ENCODE results near the gene SHC2. TPM values are rescaled to one million over a fixed set of nuclear protein-coding genes. Genes with fewer than 3 reads are reported as not detected.
"Not testable (repeated sequence)": the region's sequence is repeated elsewhere in the genome, so short reads cannot be mapped to it uniquely, and the experiment has no call there.

SHC2 gene
- polyA plus RNA-seq, 3 donors, result 15.4 to 162 (median 39.4) TPM

DNA sequence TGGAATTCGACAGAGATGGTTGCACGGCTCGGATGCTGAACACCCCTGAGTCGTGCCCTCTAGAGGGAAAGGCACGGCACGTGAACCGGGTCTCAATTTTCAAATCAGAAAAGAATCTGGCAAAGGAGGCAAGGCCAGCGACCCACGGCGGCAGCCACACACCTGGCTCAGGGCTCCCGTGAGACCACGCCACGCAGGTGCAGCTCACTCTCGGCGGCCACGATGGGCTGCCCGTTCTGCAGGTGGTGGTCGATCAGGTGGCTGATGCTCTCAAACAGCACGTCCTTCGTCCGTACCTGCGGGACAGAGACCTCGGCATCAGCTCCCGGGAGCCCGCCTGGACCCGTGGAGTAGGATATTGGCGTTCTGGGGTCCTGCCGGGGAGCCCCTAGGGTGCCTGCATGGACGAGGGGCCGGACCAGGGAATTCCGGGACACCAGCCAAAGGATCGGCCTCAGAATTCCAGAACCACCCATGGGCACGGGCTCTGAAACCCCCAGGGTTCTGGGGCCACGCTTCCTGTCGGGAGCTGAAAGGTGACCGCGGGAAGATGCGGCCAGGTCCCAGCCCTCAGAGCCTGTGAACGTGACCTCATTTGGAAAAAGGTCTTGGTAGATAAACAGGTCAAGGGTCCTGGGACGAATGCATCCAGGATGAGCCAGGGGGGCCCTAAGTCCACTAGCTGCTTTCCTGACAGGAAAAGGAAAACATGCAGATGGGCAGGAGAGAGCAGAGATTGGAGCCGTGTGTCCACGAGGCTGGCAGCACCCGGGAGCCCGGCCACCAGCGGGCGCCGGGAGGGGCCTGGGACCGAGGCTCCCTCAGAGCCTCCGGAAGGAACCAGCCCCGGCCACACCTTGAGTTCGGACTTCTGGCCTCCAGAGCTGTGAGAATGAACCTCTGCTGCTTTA lies 41.8 kb downstream of the SHC2 start:
- WGBS, 3 donors, result 68 to 81% (median 79%) methylated on average over 51 of the region's 51 CpGs
- H3K27ac ChIP-seq (ENCODE audit: low read depth, low read length), result no peak overlapping the region

GRCh38 chr19:416416-416815 lies 44.4 kb downstream of the SHC2 start:
- 84 to 88% (median 88%) methylated on average over 14 of the region's 14 CpGs for WGBS, 3 donors
- H3K27ac ChIP-seq (ENCODE audit: low read depth, low read length), result no peak overlapping the region

DNA sequence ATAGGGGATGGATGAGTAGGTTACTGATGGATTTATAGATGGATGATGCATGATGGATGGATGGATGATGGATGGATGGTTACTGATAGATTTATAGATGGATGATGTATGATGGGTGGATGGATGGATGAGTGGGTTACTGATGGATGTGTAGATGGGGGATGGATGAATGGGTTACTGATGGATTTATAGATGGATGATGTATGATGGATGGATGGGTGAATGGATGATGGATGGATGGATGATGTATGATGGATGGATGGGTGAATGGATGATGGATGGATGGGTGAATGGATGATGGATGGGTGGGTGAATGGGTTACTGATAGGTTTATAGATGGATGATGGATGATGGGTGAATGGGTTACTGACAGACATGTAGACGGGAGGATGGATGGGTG lies 45.5 kb downstream of the SHC2 start:
- 91 to 95% (median 93%) methylated on average over 1 of the region's 1 CpG for WGBS, 3 donors

DNA sequence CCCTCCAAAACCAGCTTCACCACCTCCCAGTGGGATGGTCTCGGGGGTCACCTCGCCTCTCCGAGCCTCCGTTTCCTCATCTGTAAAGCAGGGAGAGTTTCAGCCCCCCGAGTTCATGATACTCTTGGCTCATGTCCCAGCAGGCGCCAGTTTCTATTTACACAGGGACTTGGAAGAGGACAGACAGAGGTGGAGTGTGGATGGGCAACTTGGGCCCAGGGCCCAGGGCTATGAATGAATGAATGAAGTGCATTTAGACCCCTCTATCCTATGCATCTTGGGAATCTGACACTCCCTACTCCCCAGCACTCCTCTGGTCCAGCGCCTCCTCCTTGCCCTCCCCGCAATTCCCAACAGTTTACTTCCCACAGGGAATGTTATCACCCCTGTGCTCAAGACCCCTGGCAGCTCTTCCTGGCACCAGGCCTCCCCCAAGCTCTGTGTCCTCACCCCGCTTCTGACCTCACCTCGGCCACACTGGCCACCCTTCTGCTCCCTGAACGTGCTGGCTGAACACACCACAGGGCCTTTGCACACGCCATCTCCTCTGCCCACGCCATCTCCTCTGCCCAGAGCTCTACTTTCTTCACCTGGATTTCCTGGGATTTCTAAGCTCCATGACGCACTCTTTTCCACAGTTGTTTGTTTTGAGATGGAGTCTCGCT lies 46.9 kb downstream of the SHC2 start:
- 70 to 78% (median 75%) methylated on average over 15 of the region's 15 CpGs for WGBS, 3 donors
- no peak overlapping the region for H3K27ac ChIP-seq (ENCODE audit: low read depth, low read length)

More for the DNA sequence above, 45.5 kb downstream of the SHC2 start:
- no peak overlapping the region for H3K27ac ChIP-seq (ENCODE audit: low read depth, low read length)

DNA sequence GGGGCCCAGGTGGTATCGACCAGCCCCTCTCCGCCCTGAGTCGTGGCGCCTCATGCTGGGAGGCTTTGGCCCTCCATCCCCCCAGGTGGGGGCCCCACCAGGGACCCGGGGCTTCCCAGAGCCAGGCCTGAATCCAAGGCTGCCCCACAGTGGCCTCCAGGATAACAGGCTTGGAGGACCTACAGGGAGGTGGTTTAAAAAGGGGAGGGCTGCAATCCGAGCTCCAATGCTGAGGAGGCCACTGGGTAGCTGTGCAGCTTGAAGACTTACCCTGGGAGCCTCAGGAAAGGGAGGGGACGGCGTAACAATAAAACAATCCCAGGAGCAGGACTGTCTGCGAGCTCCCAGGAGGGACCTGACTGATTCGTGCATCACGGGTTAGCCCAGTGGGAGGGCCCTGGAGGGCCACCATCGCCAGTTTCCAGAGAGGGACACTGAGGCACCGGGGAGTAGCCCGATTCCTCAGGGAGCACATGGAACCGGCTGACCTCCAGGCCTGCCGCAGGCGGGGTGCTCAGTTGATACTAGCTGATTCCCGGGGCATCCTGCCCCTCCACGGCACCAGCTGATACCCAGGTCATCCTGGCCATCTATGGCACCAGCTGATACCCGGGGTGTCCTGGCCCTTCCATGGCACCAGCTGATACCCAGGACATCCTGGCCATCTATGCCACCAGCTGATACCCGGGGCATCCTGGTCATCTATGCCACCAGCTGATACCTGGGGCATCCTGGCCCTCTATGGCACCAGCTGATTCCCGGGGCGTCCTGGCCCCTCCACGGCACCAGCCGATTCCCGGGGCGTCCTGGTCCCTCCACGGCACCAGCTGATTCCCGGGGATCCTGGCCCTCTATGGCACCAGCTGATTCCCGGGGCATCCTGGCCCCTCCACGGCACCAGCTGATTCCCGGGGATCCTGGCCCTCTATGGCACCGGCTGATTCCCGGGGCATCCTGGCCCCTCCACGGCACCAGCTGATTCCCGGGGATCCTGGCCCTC lies 48.2 kb downstream of the SHC2 start:
- 46 to 56% (median 54%) methylated on average over 31 to 36 of the region's 36 CpGs for WGBS, 3 donors
- H3K27ac ChIP-seq (ENCODE audit: low read depth, low read length), result no peak overlapping the region

GRCh38 chr19:411723-412355 lies 49.0 kb downstream of the SHC2 start:
- 43 to 55% (median 52%) methylated on average over 13 of the region's 13 CpGs for WGBS, 3 donors
- no peak overlapping the region for H3K27ac ChIP-seq (ENCODE audit: low read depth, low read length)

DNA sequence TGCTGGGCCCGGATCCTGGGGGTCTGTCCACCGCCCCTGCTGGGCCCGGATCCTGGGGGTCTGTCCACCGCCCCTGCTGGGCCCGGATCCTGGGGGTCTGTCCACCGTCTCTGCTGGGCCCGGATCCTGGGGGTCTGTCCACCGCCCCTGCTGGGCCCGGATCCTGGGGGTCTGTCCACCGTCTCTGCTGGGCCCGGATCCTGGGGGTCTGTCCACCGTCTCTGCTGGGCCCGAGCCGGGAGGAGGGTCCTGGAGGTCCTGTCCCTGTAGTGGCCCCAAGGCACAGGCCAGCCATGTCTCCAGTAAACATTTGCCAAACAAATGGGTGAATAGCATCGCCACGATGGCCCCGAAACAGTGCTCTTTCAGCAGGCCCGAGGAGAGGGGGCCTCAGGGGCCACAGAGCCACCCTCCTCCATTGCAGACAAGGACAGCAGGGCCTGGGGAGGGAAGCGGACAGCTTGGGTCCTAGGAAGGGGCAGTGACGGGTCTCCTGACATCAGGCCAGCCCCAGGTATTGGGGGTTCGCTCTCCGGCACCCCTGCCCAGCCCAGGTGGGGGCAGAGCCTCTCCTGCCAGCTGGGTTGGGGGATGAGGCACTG lies 49.6 kb downstream of the SHC2 start:
- not testable (repeated sequence) for H3K27ac ChIP-seq (ENCODE audit: low read depth, low read length)
- WGBS, 3 donors, result 85 to 93% (median 93%) methylated on average over 17 to 22 of the region's 22 CpGs

DNA sequence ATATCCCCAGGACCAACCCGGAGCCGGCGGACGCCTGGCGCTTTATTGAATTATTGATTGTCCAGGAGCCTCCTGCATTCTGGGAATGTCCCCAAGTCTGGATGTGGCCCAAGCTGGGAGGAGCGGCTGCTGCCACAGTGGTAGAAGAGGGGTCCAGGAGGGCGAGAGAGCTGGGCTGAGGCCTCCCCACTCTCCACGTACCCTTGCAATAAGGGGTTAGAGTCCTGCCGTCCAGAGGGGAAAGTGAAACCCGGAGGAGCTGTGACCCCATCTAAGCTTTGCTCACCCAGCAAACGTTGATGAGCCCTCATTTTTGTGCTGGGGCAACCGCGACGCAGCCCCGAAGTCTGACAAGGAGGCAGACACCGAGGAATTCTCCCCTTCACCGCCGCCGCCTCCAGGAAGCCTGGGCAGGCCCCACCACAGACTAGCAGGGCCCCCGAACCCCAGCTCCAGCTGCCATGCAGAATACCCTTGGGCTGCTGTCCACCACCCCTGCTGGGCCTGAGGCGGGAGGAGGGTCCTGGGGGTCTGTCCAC lies 50.5 kb downstream of the SHC2 start:
- no peak overlapping the region for H3K27ac ChIP-seq (ENCODE audit: low read depth, low read length)
- 30 to 72% (median 66%) methylated on average over 21 of the region's 21 CpGs for WGBS, 3 donors

GRCh38 chr19:409516-410242 lies 51.2 kb downstream of the SHC2 start:
- no peak overlapping the region for H3K27ac ChIP-seq (ENCODE audit: low read depth, low read length)
- 3 to 10% (median 7%) methylated on average over 21 to 23 of the region's 23 CpGs for WGBS, 3 donors

DNA sequence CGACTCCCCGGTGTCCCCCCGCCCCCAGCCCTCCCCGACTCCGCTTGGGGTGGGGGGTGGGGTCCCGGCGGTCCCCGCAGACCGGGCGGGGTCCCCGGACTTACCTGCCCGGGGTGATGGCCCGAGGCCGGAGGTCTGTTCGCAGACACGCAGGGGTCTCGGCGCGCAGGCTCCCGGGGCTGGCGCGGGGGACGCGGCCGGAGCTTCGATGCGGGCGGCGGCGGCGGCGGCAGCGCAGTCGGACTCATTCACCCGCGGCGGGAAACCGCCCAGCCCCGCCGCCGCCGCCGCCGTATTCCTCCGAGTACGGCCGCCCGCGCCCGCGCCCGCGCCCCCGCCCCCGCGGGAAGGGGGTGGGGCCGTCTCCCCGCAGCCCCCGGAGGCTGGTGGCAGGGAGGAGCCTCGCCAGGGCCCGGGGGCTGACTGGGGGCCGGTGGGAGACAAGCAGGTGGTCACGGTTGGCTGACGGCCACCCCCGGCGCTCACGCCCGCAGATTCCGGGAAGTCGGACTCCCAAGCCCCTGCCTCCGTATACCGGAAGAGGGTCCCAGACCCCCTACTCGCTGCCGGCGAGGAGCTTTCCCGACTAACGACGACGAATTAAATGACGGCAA lies 51.8 kb downstream of the SHC2 start, which contains the start of gene C2CD4C:
Gene C2CD4C, minus strand, starts transcription at position 246 of the 614 bp plus-strand sequence. CDS start 786 bp downstream, outside the sequence.
- WGBS, 3 donors, result 0 to 2% (median 1%) methylated on average over 56 to 70 of the region's 80 CpGs
- H3K27ac ChIP-seq (ENCODE audit: low read depth, low read length), result no peak within 1 kb of the TSS

DNA sequence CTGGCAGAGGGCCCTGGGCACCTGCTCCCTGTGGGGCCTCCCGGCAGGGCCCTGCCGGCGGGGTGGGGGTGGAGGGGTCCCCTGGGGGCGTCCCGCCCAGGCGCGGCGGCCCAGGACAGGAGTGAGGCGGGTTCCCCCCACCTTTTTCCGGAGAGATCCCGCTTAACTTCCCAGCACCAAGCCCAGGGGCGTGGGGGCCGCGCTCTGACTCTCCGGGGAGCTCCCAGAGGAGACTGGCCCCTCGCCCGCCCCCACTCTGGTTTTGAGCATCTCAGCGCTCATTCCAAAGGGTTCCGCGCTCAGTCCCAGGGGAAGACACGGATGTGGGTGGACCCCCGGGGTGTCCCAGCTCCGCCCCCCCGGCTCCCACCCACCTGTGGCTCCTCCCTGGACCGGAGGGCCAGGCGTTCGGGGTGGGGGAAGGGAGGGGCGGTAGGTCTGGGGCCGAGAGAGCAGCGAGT lies 52.4 kb downstream of the SHC2 start:
- 1 to 5% (median 1%) methylated on average over 25 to 30 of the region's 30 CpGs for WGBS, 3 donors
- no peak overlapping the region for H3K27ac ChIP-seq (ENCODE audit: low read depth, low read length)

DNA sequence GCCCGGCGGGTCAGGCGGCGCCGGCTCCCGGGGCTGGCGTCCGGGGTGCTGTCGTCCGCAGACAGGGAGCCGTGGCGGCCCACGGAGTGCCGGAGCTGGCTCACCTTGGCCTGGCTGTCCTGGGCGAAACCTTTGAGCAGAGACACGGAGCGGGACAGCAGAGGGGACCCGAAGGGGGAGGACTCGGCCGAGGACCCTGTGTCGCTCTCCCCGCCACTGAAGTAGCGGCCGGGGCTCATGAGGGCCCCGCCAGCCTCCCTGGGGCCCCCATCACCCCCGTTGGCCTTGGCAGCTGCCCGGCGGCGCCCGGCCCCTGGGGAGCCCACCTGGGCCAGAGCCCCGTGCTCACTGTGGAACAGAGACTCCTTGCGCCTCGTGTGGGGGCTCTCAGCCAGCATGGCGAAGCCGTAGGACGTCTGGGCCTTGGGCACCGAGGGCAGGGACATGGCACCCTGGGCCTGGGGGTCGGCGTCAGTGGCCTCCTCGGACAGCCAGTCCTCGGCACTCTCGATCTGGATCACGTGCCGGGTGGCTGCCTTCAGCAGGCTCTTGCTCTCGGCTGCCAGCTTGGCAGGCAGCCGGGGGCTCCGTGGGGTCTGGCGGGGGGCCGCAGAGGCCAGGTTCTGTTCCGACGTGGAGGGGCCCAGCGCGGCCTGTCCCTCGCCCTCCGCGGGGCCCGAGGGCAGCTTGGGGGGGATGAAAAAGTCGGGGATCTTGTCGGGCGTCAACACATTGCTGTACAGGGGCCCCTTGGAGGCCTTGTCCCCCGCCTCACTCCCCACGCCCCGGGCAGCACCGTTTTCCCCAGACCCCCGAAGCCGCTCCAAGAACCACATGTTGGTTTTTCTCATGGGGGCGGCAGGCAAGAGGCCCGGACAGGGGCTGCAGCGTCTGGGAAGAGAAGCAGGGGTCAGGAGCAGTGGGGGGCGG lies 53.1 kb downstream of the SHC2 start:
- WGBS, 3 donors, result 63 to 76% (median 70%) methylated on average over 57 to 70 of the region's 70 CpGs
- no peak overlapping the region for H3K27ac ChIP-seq (ENCODE audit: low read depth, low read length)

DNA sequence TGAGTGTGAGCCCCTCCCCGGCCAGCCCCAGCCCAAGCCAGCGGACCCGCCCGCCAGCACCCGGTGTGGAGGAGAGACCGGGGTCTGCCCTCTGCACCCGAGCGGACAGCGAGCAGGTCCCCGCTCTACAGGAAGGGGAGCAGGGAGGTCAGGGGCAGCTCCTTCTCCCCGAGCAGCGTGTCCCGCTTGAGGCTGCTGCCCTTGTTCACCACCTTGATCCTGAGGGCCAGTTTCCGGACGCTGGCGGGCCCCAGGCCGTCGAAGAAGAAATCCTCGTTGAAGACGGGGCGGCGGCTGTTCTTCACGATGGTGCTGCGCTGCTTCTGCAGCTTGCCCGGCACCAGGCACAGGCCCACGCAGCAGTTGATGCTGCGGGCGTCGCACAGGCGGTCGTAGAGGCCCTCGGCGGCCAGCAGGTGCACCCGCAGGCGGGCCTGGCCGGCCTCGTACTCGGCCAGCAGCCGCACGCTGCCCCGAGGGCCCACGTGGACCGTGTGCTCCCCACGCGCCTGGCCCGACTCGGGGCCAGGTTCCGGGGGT lies 53.8 kb downstream of the SHC2 start:
- WGBS, 3 donors, result 79 to 85% (median 83%) methylated on average over 45 to 48 of the region's 48 CpGs
- no peak overlapping the region for H3K27ac ChIP-seq (ENCODE audit: low read depth, low read length)

GRCh38 chr19:406135-406781 lies 54.6 kb downstream of the SHC2 start:
- 50 to 66% (median 55%) methylated on average over 38 to 41 of the region's 41 CpGs for WGBS, 3 donors
- H3K27ac ChIP-seq (ENCODE audit: low read depth, low read length), result no peak overlapping the region

Measured in adipose tissue (tissue), 3 donors.